Hepatocyte (in vitro differentiated cells): Measurements from ENCODE around the gene RBL2.

ENCODE experiments used
- CTCF ChIP-seq: fragments of 200-600 bp; sonication (generic); IDR thresholded peaks from 2 replicates; pipeline ENCODE4 v1.5.1; 2016; ENCODE audit warnings: antibody characterized with exemption, mild to moderate bottlenecking; ENCODE audit not compliant: poor library complexity
- EZH2 ChIP-seq: fragments of 200-600 bp; sonication (generic); IDR thresholded peaks from 2 replicates; pipeline ENCODE4 v1.6.1; 2016; ENCODE audit warnings: antibody characterized with exemption, mild to moderate bottlenecking, borderline replicate concordance
- EZH2phosphoT487 ChIP-seq: fragments of 200-600 bp; sonication (generic); IDR thresholded peaks from one replicate; pipeline ENCODE4 v1.6.1; 2018; ENCODE audit warnings: antibody characterized with exemption, mild to moderate bottlenecking, low read depth, moderate library complexity; ENCODE audit not compliant: unreplicated experiment, severe bottlenecking

DNA sequence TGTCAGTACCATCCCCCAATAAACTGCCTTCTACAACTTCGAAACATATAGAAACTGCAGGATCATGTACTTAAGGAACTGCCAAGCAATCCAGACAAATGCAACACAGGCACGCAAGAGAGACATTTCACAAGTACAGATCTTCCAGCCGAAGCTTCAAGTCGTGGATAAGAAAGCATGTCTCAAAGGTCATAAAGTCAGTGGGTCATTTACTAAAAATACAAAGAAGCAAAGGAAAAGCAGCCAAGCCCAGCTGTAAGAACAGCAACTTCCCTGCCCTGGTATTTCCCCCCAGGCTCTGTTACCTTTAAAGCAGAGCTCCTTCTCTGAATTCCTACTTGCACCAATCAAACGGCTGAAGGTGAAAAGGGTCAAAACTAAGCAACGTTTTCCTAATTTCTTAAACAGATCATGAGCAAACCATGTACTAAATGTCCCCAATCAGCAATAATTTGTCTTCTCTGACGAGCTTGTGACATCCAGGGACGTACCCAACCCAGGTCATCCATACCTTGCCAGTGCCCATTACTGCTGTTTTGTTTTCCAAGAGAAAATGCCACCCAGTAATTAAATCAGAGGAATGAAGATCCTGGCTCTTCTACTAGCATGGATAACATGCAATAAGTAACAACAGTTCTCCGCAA lies 67.1 kb downstream of the RBL2 start:
- TF ChIP-seq CTCF (no peak), EZH2 (no peak), EZH2phosphoT487 (no peak)
